ENCODE measurements around the gene DNAJA4.

GRCh38 chr15:78225783-78226541 is 38.4 kb upstream of the DNAJA4 start:
- TF ChIP-seq, protein P1, sequence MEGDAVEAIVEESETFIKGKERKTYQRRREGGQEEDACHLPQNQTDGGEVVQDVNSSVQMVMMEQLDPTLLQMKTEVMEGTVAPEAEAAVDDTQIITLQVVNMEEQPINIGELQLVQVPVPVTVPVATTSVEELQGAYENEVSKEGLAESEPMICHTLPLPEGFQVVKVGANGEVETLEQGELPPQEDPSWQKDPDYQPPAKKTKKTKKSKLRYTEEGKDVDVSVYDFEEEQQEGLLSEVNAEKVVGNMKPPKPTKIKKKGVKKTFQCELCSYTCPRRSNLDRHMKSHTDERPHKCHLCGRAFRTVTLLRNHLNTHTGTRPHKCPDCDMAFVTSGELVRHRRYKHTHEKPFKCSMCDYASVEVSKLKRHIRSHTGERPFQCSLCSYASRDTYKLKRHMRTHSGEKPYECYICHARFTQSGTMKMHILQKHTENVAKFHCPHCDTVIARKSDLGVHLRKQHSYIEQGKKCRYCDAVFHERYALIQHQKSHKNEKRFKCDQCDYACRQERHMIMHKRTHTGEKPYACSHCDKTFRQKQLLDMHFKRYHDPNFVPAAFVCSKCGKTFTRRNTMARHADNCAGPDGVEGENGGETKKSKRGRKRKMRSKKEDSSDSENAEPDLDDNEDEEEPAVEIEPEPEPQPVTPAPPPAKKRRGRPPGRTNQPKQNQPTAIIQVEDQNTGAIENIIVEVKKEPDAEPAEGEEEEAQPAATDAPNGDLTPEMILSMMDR (conservative IDR thresholded peaks at IDR 0.05; ENCODE audit: low read depth, low read length) = no peak
- TF ChIP-seq EZH2phosphoT487 (IDR thresholded peaks at IDR 0.05; ENCODE audit: borderline replicate concordance, low read length) = no peak
